ENCODE data around the gene ZNF420.
A peak's percentile ranks its signal among the peaks of the same experiment; 100 is the strongest.

Gene ZNF420

DNA sequence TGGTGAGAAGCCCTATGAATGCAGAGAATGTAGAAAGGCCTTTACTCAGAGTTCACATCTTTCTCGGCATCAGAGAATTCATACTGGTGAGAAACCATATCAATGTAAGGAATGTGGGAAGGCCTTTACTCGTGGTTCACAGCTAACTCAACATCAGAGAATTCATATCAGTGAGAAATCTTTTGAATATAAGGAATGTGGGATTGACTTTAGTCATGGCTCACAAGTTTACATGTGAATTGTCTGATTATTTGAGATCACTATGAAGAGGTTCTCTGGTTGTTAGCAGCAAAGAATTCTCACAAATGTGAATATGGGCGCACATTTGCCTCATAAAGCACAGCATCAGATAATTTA is 50.6 kb downstream of the ZNF420 start:
- no peak for FAIRE-seq
- DNase-seq (ENCODE audit: extremely low spot score, insufficient read length, low read depth) = no peak

DNA sequence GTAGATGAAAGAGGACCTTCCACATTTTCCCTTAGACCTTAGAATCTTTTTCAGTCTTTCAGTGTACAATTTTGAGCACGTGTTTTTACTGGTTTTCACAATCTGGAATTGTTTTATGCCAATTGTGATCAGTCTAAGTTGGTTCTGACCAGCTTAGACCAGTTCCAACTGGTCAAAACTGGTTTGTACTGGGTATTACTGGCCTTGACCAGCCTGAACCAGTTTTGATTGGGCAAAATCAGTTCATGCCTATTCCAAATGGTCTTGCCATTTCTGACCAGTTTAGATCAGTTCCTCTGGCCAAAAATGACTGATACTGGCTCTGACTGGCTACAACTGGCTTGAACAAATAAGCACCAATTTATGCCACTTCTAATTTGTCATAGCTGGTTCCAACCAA is 57.9 kb downstream of the ZNF420 start:
- DNase-seq (ENCODE audit: extremely low spot score, insufficient read length, low read depth) = no peak
- no peak for FAIRE-seq

DNA sequence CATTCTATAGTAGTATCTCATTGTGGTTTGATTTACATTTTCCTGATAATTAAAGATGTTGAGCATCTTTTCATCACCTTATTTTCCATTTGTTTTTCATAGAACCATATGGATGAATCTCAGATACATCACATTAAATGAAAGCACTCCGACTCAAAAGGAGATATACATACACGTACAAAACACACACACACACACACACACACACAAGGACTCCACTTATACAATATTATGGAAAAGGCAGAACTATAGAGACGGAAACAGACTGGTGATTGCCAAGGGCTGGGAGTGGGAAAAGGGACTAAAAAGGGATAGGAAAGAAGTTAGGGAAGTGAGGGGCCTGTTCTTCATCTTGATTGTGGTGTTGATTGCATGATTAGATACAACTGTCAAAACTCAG is 70.0 kb downstream of the ZNF420 start:
- DNase-seq (ENCODE audit: extremely low spot score, insufficient read length, low read depth) (no peak), FAIRE-seq (no peak)

DNA sequence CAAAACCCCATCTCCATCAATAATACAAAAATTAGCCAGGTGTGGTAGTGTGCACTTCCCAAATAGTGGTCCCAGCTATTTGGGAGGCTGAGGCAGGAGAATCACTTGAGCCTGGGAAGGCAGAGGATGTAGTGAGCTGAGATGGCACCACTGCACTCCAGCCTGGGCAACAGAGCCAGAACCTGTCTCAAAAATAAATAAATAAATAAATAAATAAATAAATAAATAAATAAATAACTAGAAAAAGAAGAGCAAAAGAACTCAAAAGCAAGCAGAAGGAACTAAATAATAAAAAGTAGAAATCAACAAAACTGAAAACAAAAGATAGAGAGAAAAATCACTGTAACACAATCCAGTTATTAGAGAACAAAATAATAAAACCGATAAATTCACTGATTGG is 81.9 kb downstream of the ZNF420 start:
- FAIRE-seq = no peak
- no peak for DNase-seq (ENCODE audit: extremely low spot score, insufficient read length, low read depth)

DNA sequence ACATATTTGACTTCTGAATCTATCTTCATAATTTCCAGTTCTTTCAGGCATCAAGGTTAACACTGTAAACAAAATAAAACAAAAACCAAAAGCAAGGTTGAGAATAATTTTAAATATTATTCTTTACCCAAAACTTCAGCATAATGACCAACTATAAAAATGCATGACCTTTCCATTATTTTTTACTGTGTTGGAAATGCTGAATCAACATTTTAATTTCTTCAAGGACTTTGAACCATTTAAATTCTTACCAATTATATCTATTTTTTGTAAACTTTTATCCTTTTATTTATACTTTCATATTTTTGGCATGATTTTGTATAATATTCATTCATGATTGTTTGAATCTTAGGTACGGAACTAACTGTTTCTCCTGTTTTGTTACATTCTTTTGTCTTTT is 87.4 kb downstream of the ZNF420 start:
- FAIRE-seq (no peak), DNase-seq (ENCODE audit: extremely low spot score, insufficient read length, low read depth) (no peak)

DNA sequence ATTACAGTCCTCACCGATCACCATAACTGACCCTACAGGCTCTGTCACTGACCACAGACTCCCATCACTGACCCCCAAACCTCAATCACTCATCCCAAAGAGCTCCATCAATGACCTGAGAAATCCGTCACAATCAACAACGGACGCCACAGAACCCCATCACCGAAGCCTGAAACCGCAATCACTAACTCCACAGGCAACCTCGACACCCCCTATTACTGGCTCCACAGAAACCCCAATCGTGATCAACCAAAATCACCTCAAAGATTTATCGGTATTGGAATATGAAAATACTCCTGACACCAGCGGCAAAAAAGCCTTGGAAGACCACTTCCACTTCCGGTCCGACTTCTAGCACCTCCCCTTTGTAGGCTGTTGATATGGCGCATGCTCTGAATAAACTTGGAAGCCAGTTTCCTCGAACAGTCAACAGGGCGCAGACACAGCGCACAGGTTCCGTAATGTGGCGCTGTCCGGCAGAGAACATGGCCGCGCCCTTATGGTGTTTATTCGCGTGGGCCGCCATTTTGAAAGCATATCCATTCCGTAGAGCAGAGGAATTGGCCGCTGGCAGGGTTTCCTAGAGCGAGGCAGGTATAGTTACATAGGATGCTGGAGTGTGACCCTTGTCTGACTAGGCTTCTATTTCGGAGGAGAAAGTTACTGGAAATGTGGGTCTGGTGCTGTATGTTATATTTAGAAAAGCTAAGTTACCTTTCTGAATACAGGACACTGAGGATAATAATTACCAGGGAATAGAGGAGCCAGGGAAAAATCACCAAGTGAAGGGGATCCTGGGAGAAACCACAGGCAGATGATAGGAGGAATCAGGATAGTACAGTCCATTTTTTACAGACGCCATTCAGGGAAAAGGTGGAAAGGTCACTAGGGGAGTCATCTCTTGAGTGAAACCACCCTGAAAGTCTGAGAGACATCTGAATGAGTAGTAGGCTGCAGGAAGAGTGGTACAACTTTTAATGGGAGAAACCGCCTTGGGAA is 94.4 kb downstream of the ZNF420 start, which contains the start of gene ZNF585A:
ZNF585A (minus strand) TSS at position 328 of the 999 bp plus-strand sequence. CDS start 2,785 bp downstream, outside the sequence.
- DNase-seq (ENCODE audit: extremely low spot score, insufficient read length, low read depth) (peak; percentile 58), FAIRE-seq (peak; percentile 98)

Data from GM18507 (cell line).